ENCODE measurements around the gene RAPGEF1. TPM values are rescaled to one million over a fixed set of nuclear protein-coding genes. Genes with fewer than 3 reads are reported as not detected.

Gene RAPGEF1
- total RNA-seq, 3 donors from 2014 or later, result 67.1 to 103 (median 84.2) TPM

DNA sequence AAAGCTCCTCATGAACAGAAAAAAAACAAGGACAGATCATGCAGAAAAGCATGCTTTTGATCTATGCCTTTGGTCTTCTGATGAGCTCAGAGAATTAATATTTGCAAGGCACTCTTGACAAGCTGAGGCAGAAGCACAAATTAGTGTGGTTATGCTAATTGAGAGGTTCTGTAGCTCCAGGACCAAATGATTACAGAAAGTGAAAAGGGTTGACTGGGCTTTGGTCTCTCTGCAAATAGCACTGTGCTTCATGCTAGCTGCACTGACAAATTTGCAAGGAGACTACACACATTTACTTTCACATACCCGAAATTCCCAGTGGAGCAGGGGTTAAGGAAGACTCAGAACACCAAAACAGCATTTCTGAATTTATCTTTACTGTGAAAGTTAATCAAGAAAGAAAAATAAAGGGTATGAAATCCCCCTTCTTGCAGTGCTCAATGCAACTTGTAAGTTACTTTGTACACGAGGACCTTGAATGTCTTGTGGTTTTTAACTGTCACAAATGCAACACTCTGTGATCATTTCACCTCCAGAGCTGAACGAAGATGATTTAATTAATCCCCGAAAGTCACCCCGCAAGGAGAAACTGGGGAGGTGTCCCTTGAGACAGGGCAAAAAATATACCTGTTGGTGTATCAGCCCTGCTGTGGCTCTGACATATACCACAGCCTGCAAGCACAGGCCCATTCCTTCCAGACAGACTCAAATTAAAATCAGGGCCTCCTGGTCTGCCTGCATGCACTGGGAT is 11.9 kb downstream of the RAPGEF1 start:
- intact Hi-C loops (cut with DNase I, micrococcal nuclease), result no loop called here
- H3K9me3 ChIP-seq, result no peaks in the 10 kb centered on the region
- peaks cover 51% of the 10 kb centered on the region for H3K4me1 ChIP-seq (ENCODE audit: low read depth)
- TF ChIP-seq CTCF (IDR thresholded peaks at IDR 0.05), result no peak
- H3K36me3 ChIP-seq (ENCODE audit: low read depth), result no peaks in the 10 kb centered on the region
- ATAC-seq (no peak), DNase-seq (no peak)
- no peak overlapping the region for H3K4me3 ChIP-seq

DNA sequence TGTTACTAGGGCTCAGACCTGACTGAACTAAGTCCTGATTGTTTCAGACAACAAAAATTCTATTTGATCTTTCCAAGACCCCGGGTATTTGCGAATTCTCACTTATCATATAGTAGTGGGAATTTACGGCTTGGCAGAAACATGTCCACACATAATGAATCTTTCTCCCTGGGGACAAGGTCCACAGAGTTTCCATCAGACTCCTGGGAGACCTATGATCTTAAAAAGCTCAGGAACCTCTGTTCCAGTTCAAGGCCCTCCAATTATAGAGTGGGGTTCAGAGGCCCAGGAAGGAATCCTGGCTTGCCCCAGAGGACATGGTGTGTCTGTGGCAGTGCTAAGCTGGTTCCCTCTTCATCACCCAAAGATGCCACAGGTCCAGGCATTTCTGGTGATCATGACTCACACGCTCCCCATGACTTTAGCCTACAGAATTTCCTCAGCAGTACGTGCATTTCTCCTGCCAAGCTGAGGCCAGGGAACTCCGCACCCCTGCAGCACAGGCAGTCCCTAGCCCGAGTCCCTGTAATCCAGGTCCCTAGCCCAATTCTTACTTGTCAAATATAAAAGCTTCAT is 12.6 kb downstream of the RAPGEF1 start:
- no peak for TF ChIP-seq CTCF (IDR thresholded peaks at IDR 0.05)
- ATAC-seq, result no peak
- DNase-seq, result no peak
- Histone ChIP-seq H3K36me3 (ENCODE audit: low read depth) (no peaks in the 10 kb centered on the region), H3K9me3 (no peaks in the 10 kb centered on the region), H3K4me1 (ENCODE audit: low read depth) (peaks cover 50% of the 10 kb centered on the region), H3K4me3 (no peak overlapping the region)
- intact Hi-C loops (cut with DNase I, micrococcal nuclease), result no loop called here

DNA sequence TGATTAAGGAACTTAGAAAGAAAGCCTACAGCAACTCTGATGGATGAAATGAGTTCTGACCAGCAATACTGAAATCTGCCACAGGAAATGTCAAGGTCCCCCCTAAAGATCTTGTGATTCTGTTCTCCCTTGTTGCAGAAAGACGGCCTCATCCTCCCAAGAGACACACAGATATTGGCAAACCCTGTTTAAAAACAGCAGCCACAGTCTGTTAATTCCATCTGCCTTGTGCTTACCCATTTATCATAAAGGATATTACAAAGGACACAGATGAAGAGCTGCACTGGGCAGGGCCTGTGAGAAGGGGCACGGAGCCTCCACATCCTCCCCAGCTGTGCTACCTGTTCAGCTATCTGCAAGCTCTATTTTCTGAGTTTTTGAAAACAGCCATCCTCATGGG is 15.2 kb downstream of the RAPGEF1 start:
- Histone ChIP-seq H3K4me3 (no peak overlapping the region), H3K9me3 (no peaks in the 10 kb centered on the region), H3K4me1 (ENCODE audit: low read depth) (peaks cover 32% of the 10 kb centered on the region), H3K36me3 (ENCODE audit: low read depth) (peaks cover 3% of the 10 kb centered on the region)
- TF ChIP-seq CTCF (IDR thresholded peaks at IDR 0.05), result no peak
- peak; percentile 4 for ATAC-seq
- intact Hi-C loops (cut with DNase I, micrococcal nuclease), result no loop called here
- DNase-seq, result no peak

GRCh38 chr9:131723632-131724031 is 16.2 kb downstream of the RAPGEF1 start:
- intact Hi-C loops (cut with DNase I, micrococcal nuclease), result no loop called here
- H3K4me3 ChIP-seq, result no peak overlapping the region
- H3K9me3 ChIP-seq, result no peaks in the 10 kb centered on the region
- ATAC-seq, result no peak
- peaks cover 22% of the 10 kb centered on the region for H3K4me1 ChIP-seq (ENCODE audit: low read depth)
- no peak for DNase-seq
- peaks cover 3% of the 10 kb centered on the region for H3K36me3 ChIP-seq (ENCODE audit: low read depth)
- no peak for TF ChIP-seq CTCF (IDR thresholded peaks at IDR 0.05)

- Histone ChIP-seq H3K9me3 (no peaks in the 10 kb centered on the region), H3K4me1 (ENCODE audit: low read depth) (peaks cover 10% of the 10 kb centered on the region), H3K36me3 (ENCODE audit: low read depth) (peaks cover 3% of the 10 kb centered on the region), H3K4me3 (no peak overlapping the region)
- DNase-seq (no peak), ATAC-seq (no peak)
- TF ChIP-seq CTCF (IDR thresholded peaks at IDR 0.05), result no peak
- intact Hi-C loops (cut with DNase I, micrococcal nuclease), result no loop called here
Measured at GRCh38 chr9:131722255-131722654, 17.6 kb downstream of the RAPGEF1 start.

Measured in mucosa of descending colon (tissue), 3 donors.